Measurements from ENCODE around the gene USP7. TPM values are rescaled to one million over a fixed set of nuclear protein-coding genes. Genes with fewer than 3 reads are reported as not detected.
A peak's percentile ranks its signal among the peaks of the same experiment; 100 is the strongest.

USP7 gene
- total RNA-seq, 1 donor from 2014 or later: 96.9 TPM

- Histone ChIP-seq H3K79me2 (ENCODE audit: insufficient read depth, low read length) (peaks cover 80% of the 10 kb centered on the region), H2AFZ (ENCODE audit: low read depth, low read length) (no peak overlapping the region), H3K9me3 (ENCODE audit: insufficient read depth, low read depth, low read length) (no peaks in the 10 kb centered on the region), H3K4me1 (ENCODE audit: insufficient read depth, low read length) (peaks cover 11% of the 10 kb centered on the region), H3K4me3 (ENCODE audit: insufficient read depth, low read depth, low read length) (no peak overlapping the region), H3K27ac (ENCODE audit: low read depth, low read length) (no peak overlapping the region), H3K4me2 (ENCODE audit: low read length) (no peak overlapping the region), H4K20me1 (ENCODE audit: insufficient read depth, low read length) (peaks cover 90% of the 10 kb centered on the region), H3K9ac (ENCODE audit: low read length) (no peak overlapping the region), H3K27me3 (ENCODE audit: insufficient read depth, low read length) (no peaks in the 10 kb centered on the region), H3K36me3 (ENCODE audit: insufficient read depth, low read length) (peaks cover 42% of the 10 kb centered on the region)
- H3K27ac Mint-ChIP-seq (ENCODE audit: unreplicated experiment): no peak overlapping the region
- DNase-seq (ENCODE audit: low read depth) (no peak), FAIRE-seq (no peak)
- H3K9me3 Mint-ChIP-seq (ENCODE audit: unreplicated experiment): no peaks in the 10 kb centered on the region
- no peak overlapping the region for H3K4me3 Mint-ChIP-seq (ENCODE audit: unreplicated experiment)
- TF ChIP-seq EZH2 (IDR thresholded peaks at IDR 0.05; ENCODE audit: insufficient read depth, low read length) (no peak), CTCF (IDR thresholded peaks at IDR 0.05; ENCODE audit: insufficient read depth, low read depth, low read length) (no peak)
- peaks cover 29% of the 10 kb centered on the region for H3K4me1 Mint-ChIP-seq (ENCODE audit: low read depth, unreplicated experiment)
- H3K27me3 Mint-ChIP-seq (ENCODE audit: low read depth, unreplicated experiment): no peaks in the 10 kb centered on the region
- peaks cover 25% of the 10 kb centered on the region for H3K36me3 Mint-ChIP-seq (ENCODE audit: low read depth, unreplicated experiment)
These were observed 40.5 kb downstream of the USP7 start for GRCh38 chr16:8923199-8923598.

GRCh38 chr16:8921347-8921984 lies 42.2 kb downstream of the USP7 start:
- H3K4me3 ChIP-seq (ENCODE audit: insufficient read depth, low read depth, low read length): no peak overlapping the region
- H3K27ac ChIP-seq (ENCODE audit: low read depth, low read length): no peak overlapping the region
- no peak overlapping the region for H3K9ac ChIP-seq (ENCODE audit: low read length)
- Mint-ChIP-seq H3K4me1 (ENCODE audit: low read depth, unreplicated experiment) (peaks cover 29% of the 10 kb centered on the region), H3K27ac (ENCODE audit: unreplicated experiment) (no peak overlapping the region), H3K27me3 (ENCODE audit: low read depth, unreplicated experiment) (no peaks in the 10 kb centered on the region), H3K9me3 (ENCODE audit: unreplicated experiment) (no peaks in the 10 kb centered on the region), H3K36me3 (ENCODE audit: low read depth, unreplicated experiment) (peaks cover 26% of the 10 kb centered on the region), H3K4me3 (ENCODE audit: unreplicated experiment) (peak overlapping the region; percentile 66)
- TF ChIP-seq EZH2 (IDR thresholded peaks at IDR 0.05; ENCODE audit: insufficient read depth, low read length) (no peak), CTCF (IDR thresholded peaks at IDR 0.05; ENCODE audit: insufficient read depth, low read depth, low read length) (no peak)
- H2AFZ ChIP-seq (ENCODE audit: low read depth, low read length): no peak overlapping the region
- H3K27me3 ChIP-seq (ENCODE audit: insufficient read depth, low read length): no peaks in the 10 kb centered on the region
- no peaks in the 10 kb centered on the region for H3K9me3 ChIP-seq (ENCODE audit: insufficient read depth, low read depth, low read length)
- no peak overlapping the region for H3K4me2 ChIP-seq (ENCODE audit: low read length)
- no peak for FAIRE-seq
- no peak for DNase-seq (ENCODE audit: low read depth)
- H3K79me2 ChIP-seq (ENCODE audit: insufficient read depth, low read length): peaks cover 65% of the 10 kb centered on the region
- H3K4me1 ChIP-seq (ENCODE audit: insufficient read depth, low read length): peaks cover 11% of the 10 kb centered on the region
- H4K20me1 ChIP-seq (ENCODE audit: insufficient read depth, low read length): peaks cover 78% of the 10 kb centered on the region
- peaks cover 41% of the 10 kb centered on the region for H3K36me3 ChIP-seq (ENCODE audit: insufficient read depth, low read length)

- peak overlapping the region; percentile 72 for H3K27ac Mint-ChIP-seq (ENCODE audit: unreplicated experiment)
- FAIRE-seq: no peak
These were observed 42.9 kb downstream of the USP7 start for GRCh38 chr16:8920645-8921346.

More at GRCh38 chr16:8920645-8921346, 42.9 kb downstream of the USP7 start:
- Histone ChIP-seq H3K27ac (ENCODE audit: low read depth, low read length) (peak overlapping the region; percentile 14), H3K9ac (ENCODE audit: low read length) (peak overlapping the region; percentile 20), H3K4me3 (ENCODE audit: insufficient read depth, low read depth, low read length) (no peak overlapping the region), H3K79me2 (ENCODE audit: insufficient read depth, low read length) (peaks cover 61% of the 10 kb centered on the region), H3K27me3 (ENCODE audit: insufficient read depth, low read length) (no peaks in the 10 kb centered on the region), H3K4me1 (ENCODE audit: insufficient read depth, low read length) (peaks cover 11% of the 10 kb centered on the region), H3K4me2 (ENCODE audit: low read length) (no peak overlapping the region), H4K20me1 (ENCODE audit: insufficient read depth, low read length) (peaks cover 79% of the 10 kb centered on the region), H3K36me3 (ENCODE audit: insufficient read depth, low read length) (peaks cover 46% of the 10 kb centered on the region), H3K9me3 (ENCODE audit: insufficient read depth, low read depth, low read length) (no peaks in the 10 kb centered on the region), H2AFZ (ENCODE audit: low read depth, low read length) (no peak overlapping the region)
- H3K9me3 Mint-ChIP-seq (ENCODE audit: unreplicated experiment): no peaks in the 10 kb centered on the region
- H3K36me3 Mint-ChIP-seq (ENCODE audit: low read depth, unreplicated experiment): peaks cover 26% of the 10 kb centered on the region
- peak; percentile 67 for DNase-seq (ENCODE audit: low read depth)
- no peaks in the 10 kb centered on the region for H3K27me3 Mint-ChIP-seq (ENCODE audit: low read depth, unreplicated experiment)
- H3K4me1 Mint-ChIP-seq (ENCODE audit: low read depth, unreplicated experiment): peaks cover 29% of the 10 kb centered on the region
- no peak for TF ChIP-seq CTCF (IDR thresholded peaks at IDR 0.05; ENCODE audit: insufficient read depth, low read depth, low read length)
- no peak for TF ChIP-seq EZH2 (IDR thresholded peaks at IDR 0.05; ENCODE audit: insufficient read depth, low read length)
- peak overlapping the region; percentile 66 for H3K4me3 Mint-ChIP-seq (ENCODE audit: unreplicated experiment)

All from astrocyte (in vitro differentiated cells and primary cell).